ENCODE measurements around the gene TMEM43.

GRCh38 chr3:14142567-14143270 lies 17.9 kb downstream of the TMEM43 start:
- no peak for TF ChIP-seq GLIS1 (tag by site-specific recombination; IDR thresholded peaks at IDR 0.05)
- TF ChIP-seq ZBTB49 (tag by site-specific recombination; IDR thresholded peaks at IDR 0.05; ENCODE audit: low read depth) = no peak
- TF ChIP-seq CTCF (tag by site-specific recombination; IDR thresholded peaks at IDR 0.05) = no peak
- no peak for TF ChIP-seq ZNF449 (tag by site-specific recombination; IDR thresholded peaks at IDR 0.05)
- no peak for TF ChIP-seq ZNF274 (IDR thresholded peaks at IDR 0.05; ENCODE audit: low read length)
- no peak for TF ChIP-seq ZNF274 (tag by site-specific recombination; IDR thresholded peaks at IDR 0.05; ENCODE audit: borderline replicate concordance)
- TF ChIP-seq SP2 (tag by site-specific recombination; IDR thresholded peaks at IDR 0.05) = no peak
- no peak for TF ChIP-seq ZNF311 (tag by site-specific recombination; IDR thresholded peaks at IDR 0.05; ENCODE audit: borderline replicate concordance)
- TF ChIP-seq ZNF140 (tag by site-specific recombination; IDR thresholded peaks at IDR 0.05) = no peak
- TF ChIP-seq ZNF416 (tag by site-specific recombination; IDR thresholded peaks at IDR 0.05) = no peak
- TF ChIP-seq ZXDB (tag by site-specific recombination; IDR thresholded peaks at IDR 0.05) = no peak
- no peak for TF ChIP-seq ELK4 (IDR thresholded peaks at IDR 0.05; ENCODE audit: borderline replicate concordance, low read depth, low read length)
- TF ChIP-seq YY1 (tag by site-specific recombination; IDR thresholded peaks at IDR 0.05) = no peak
- TF ChIP-seq ZNF701 (tag by site-specific recombination; IDR thresholded peaks at IDR 0.05) = no peak
- TF ChIP-seq ZBTB21 (tag by site-specific recombination; IDR thresholded peaks at IDR 0.05) = no peak
